Suprapubic skin (tissue), 4 donors: ENCODE results near the gene PEAR1. TPM values are rescaled to one million over a fixed set of nuclear protein-coding genes. Genes with fewer than 3 reads are reported as not detected.

ENCODE experiments used
- DNase-seq, 2 donors: peaks; one replicate each; pipeline ENCODE4 v3.0.0-alpha.2; 2019; ENCODE audit warnings: low spot score in 2 of 2
- H3K27ac ChIP-seq: fragments of 200-600 bp; sonication (generic); one replicate; pipeline ENCODE4 v1.5.1; 2019
- H3K27me3 ChIP-seq: fragments of 200-600 bp; sonication (generic); one replicate; pipeline ENCODE4 v1.5.1; 2019
- H3K36me3 ChIP-seq: fragments of 200-600 bp; sonication (generic); one replicate; pipeline ENCODE4 v1.5.1; 2019
- H3K4me1 ChIP-seq: fragments of 200-600 bp; sonication (generic); one replicate; pipeline ENCODE4 v1.5.1; 2019
- H3K4me3 ChIP-seq: fragments of 200-600 bp; sonication (generic); one replicate; pipeline ENCODE4 v1.5.1; 2019; ENCODE audit warnings: mild to moderate bottlenecking
- H3K9me3 ChIP-seq: fragments of 200-600 bp; sonication (generic); one replicate; pipeline ENCODE4 v1.5.1; 2019
- CTCF ChIP-seq, 2 donors: fragments of 200-600 bp in 1 of 2; fragments of 450-650 bp in 1 of 2; sonication (generic) in 1 of 2; IDR thresholded peaks; one replicate each; pipeline ENCODE4 v1.5.1; 2016 to 2019; ENCODE audit warnings: antibody characterized with exemption in 2 of 2, mild to moderate bottlenecking in 1 of 2, moderate library complexity in 1 of 2
- EP300 ChIP-seq: sonication (generic); formaldehyde crosslinking; IDR thresholded peaks from one replicate; pipeline ENCODE4 v1.6.1; 2017; ENCODE audit warnings: antibody characterized with exemption
- POLR2A ChIP-seq, 2 donors: fragments of 450-650 bp; IDR thresholded peaks; one replicate each; pipeline ENCODE4 v1.6.1; 2017; ENCODE audit warnings: antibody characterized with exemption in 2 of 2, mild to moderate bottlenecking in 2 of 2, moderate library complexity in 2 of 2
- POLR2AphosphoS5 ChIP-seq, 3 donors: sonication (generic); formaldehyde crosslinking; IDR thresholded peaks; one replicate each; pipeline ENCODE4 v1.6.1; 2017; ENCODE audit warnings: antibody characterized with exemption in 3 of 3
- WGBS: methylation state at CpG from one replicate; pipeline ENCODE4 v1.1.5; 2018; 5-methylcytosine and 5-hydroxymethylcytosine counted together
- total RNA-seq, 4 donors: library from RNA; depleted of rRNA; stranded (reverse); fragments of >200 nt; gene quantifications; one replicate each; pipeline ENCODE4 v1.1.0, GENCODE V29; 2016

The PEAR1 gene
- total RNA-seq, 4 donors from 2014 or later: 2.4 to 5.7 (median 3.8) TPM

GRCh38 chr1:156905176-156905575 lies 11.7 kb downstream of the PEAR1 start:
- WGBS: 71% methylated on average over 2 of the region's 16 CpGs
- no peak overlapping the region for H3K4me3 ChIP-seq

GRCh38 chr1:156905651-156906050 lies 12.1 kb downstream of the PEAR1 start:
- H3K4me3 ChIP-seq: no peak overlapping the region
- peaks cover 28% of the 10 kb centered on the region for H3K4me1 ChIP-seq
- 64% methylated on average over 4 of the region's 4 CpGs for WGBS
- peaks cover 37% of the 10 kb centered on the region for H3K27me3 ChIP-seq
- no peak for DNase-seq
- no peak for TF ChIP-seq CTCF (IDR thresholded peaks at IDR 0.05)
- TF ChIP-seq POLR2A (IDR thresholded peaks at IDR 0.05): no peak
- TF ChIP-seq EP300: no peak
- TF ChIP-seq POLR2AphosphoS5 (IDR thresholded peaks at IDR 0.05): no peak
- H3K27ac ChIP-seq: no peak overlapping the region
- no peaks in the 10 kb centered on the region for H3K36me3 ChIP-seq
- H3K9me3 ChIP-seq: no peaks in the 10 kb centered on the region

More at GRCh38 chr1:156905176-156905575, 11.7 kb downstream of the PEAR1 start:
- Histone ChIP-seq H3K27ac (no peak overlapping the region), H3K27me3 (peaks cover 33% of the 10 kb centered on the region), H3K4me1 (peaks cover 32% of the 10 kb centered on the region), H3K9me3 (no peaks in the 10 kb centered on the region), H3K36me3 (no peaks in the 10 kb centered on the region)
- TF ChIP-seq EP300 (no peak), CTCF (IDR thresholded peaks at IDR 0.05) (no peak)
- DNase-seq: no peak

GRCh38 chr1:156906206-156906906 lies 12.8 kb downstream of the PEAR1 start:
- TF ChIP-seq CTCF (IDR thresholded peaks at IDR 0.05) (no peak), EP300 (no peak), POLR2AphosphoS5 (IDR thresholded peaks at IDR 0.05) (no peak), POLR2A (IDR thresholded peaks at IDR 0.05) (no peak)
- no peak for DNase-seq
- H3K27me3 ChIP-seq: peaks cover 39% of the 10 kb centered on the region
- H3K36me3 ChIP-seq: no peaks in the 10 kb centered on the region
- no peak overlapping the region for H3K4me3 ChIP-seq
- peaks cover 24% of the 10 kb centered on the region for H3K4me1 ChIP-seq
- 100% methylated on average over 2 of the region's 16 CpGs for WGBS
- no peaks in the 10 kb centered on the region for H3K9me3 ChIP-seq
- H3K27ac ChIP-seq: no peak overlapping the region

GRCh38 chr1:156908541-156908940 lies 15.0 kb downstream of the PEAR1 start:
- no peak for DNase-seq
- Histone ChIP-seq H3K27me3 (peaks cover 51% of the 10 kb centered on the region), H3K4me1 (peaks cover 24% of the 10 kb centered on the region), H3K9me3 (no peaks in the 10 kb centered on the region), H3K36me3 (peaks cover 3% of the 10 kb centered on the region), H3K4me3 (no peak overlapping the region), H3K27ac (no peak overlapping the region)
- TF ChIP-seq POLR2AphosphoS5 (IDR thresholded peaks at IDR 0.05) (no peak), EP300 (no peak), POLR2A (IDR thresholded peaks at IDR 0.05) (no peak), CTCF (IDR thresholded peaks at IDR 0.05) (no peak)
- WGBS: 58% methylated on average over 21 of the region's 29 CpGs

GRCh38 chr1:156908955-156909354 lies 15.4 kb downstream of the PEAR1 start:
- 49% methylated on average over 10 of the region's 10 CpGs for WGBS
- Histone ChIP-seq H3K4me1 (peaks cover 24% of the 10 kb centered on the region), H3K4me3 (no peak overlapping the region), H3K9me3 (no peaks in the 10 kb centered on the region), H3K27me3 (peaks cover 51% of the 10 kb centered on the region), H3K27ac (no peak overlapping the region), H3K36me3 (peaks cover 3% of the 10 kb centered on the region)
- no peak for TF ChIP-seq POLR2AphosphoS5 (IDR thresholded peaks at IDR 0.05)
- TF ChIP-seq POLR2A (IDR thresholded peaks at IDR 0.05): no peak
- no peak for TF ChIP-seq EP300
- TF ChIP-seq CTCF (IDR thresholded peaks at IDR 0.05): no peak
- no peak for DNase-seq
